KOPT-K1 (cell line): Measurements from ENCODE around the gene TNNT2.

Experiments used
- H3K27ac ChIP-seq: fragments of 200-600 bp; sonication (generic); 2 replicates; pipeline ENCODE4 v1.5.1; 2016; ENCODE audit warnings: antibody characterized with exemption, mild to moderate bottlenecking, low read depth, low read length; ENCODE audit not compliant: poor library complexity, severe bottlenecking
- H3K36me3 ChIP-seq: fragments of 200-600 bp; sonication (generic); 2 replicates; pipeline ENCODE4 v1.5.1; 2017; ENCODE audit warnings: antibody characterized with exemption, mild to moderate bottlenecking, low read length, moderate library complexity; ENCODE audit not compliant: insufficient read depth
- H3K9me3 ChIP-seq: fragments of 200-600 bp; sonication (generic); 2 replicates; pipeline ENCODE4 v1.5.1; 2017; ENCODE audit warnings: antibody characterized with exemption, low read length, mild to moderate bottlenecking; ENCODE audit not compliant: insufficient read depth, poor library complexity, severe bottlenecking

Gene TNNT2

DNA sequence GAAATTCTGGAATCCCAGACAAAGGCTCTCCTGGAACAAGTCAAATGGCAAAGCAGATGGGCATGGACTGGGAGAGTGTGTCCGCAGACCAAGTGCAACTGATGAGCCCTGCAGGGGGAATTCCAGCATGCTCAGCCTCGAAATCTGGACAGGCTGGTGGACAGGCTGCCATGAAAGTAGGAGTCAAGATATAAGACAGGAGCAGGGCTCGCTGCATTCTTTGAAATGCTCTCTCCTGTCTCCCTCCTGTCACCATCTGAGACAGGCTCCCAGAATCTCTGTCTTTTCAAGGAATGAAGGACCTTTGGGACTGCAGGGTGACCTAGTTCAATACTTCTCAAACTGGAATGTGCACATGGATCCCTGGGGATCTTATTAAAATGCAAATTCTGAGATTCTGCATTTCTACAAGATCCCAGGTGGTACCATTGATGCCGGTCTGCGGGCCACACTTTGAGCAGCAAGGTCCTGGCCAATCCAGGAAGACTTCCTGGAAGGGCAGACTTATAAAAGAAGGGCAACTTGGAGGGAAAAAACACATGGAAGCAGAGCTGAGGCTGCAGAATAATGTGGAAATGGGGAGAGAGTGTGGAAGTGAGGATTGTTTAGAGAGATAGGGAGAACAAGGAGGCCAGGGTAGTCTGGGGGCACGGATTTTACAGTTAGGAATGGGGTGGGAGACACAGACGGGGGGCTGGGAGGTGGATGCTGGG is 29.8 kb downstream of the TNNT2 start:
- Histone ChIP-seq H3K9me3 (no peaks in the 10 kb centered on the region), H3K27ac (no peak overlapping the region), H3K36me3 (no peaks in the 10 kb centered on the region)

GRCh38 chr1:201346987-201347386 is 30.5 kb downstream of the TNNT2 start:
- no peak overlapping the region for H3K27ac ChIP-seq
- no peaks in the 10 kb centered on the region for H3K36me3 ChIP-seq
- H3K9me3 ChIP-seq: peaks cover 3% of the 10 kb centered on the region

DNA sequence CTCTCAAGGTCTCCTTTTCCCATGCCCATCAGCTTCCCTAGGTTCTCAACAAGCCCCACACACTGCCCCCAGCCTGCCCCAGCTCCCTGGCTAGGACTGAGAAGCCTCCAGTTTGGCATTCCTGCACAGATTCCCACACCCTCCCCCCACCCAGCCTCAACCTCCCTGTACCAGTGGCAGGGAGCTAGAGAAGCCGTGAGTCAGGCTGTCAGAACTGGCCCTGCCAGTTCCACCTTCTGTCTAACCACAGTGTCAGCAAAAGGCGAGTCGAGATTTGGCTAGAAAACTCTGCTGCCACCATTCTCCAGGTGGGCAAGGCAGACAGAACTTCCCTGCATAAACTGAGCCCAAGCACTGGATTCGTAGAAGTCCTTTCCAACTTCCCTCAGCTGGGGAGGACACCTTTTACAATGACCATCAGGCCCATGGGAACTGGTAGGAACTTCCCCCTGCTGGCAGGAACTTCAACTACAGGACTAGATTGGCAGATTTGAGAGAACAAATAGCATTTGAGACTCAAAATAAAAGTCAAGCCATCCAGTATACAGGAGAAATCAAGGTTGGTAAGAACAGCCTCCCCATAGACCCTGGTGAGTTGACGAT is 31.0 kb downstream of the TNNT2 start:
- peaks cover 5% of the 10 kb centered on the region for H3K9me3 ChIP-seq
- H3K27ac ChIP-seq: no peak overlapping the region
- no peaks in the 10 kb centered on the region for H3K36me3 ChIP-seq

GRCh38 chr1:201345081-201345355 is 32.5 kb downstream of the TNNT2 start:
- Histone ChIP-seq H3K36me3 (no peaks in the 10 kb centered on the region), H3K9me3 (peaks cover 5% of the 10 kb centered on the region), H3K27ac (peak overlapping the region; percentile 19)

- H3K27ac ChIP-seq: peak overlapping the region; percentile 19
- no peaks in the 10 kb centered on the region for H3K36me3 ChIP-seq
- H3K9me3 ChIP-seq: peaks cover 5% of the 10 kb centered on the region
Observed at GRCh38 chr1:201344206-201345080, 33.0 kb downstream of the TNNT2 start.

DNA sequence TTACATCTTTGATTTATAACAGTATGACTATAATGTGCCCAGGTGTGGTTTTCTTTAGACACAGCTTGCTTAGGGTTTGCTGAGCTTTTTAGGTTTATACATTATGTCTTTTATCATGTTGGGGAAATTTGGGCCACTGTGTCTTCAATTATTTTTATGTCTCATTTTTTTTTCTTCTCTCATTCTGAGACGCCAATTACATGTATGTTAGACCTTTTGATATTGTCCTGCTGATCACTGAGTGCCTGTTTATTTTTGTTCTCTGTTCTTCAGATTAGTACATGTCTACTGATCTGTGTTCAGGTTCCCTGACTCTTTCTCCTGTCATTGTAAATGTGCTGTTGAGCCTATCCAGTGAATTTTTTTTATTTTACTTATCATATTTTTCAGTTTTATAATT is 36.1 kb downstream of the TNNT2 start:
- peaks cover 5% of the 10 kb centered on the region for H3K9me3 ChIP-seq
- H3K27ac ChIP-seq: no peak overlapping the region
- H3K36me3 ChIP-seq: no peaks in the 10 kb centered on the region

DNA sequence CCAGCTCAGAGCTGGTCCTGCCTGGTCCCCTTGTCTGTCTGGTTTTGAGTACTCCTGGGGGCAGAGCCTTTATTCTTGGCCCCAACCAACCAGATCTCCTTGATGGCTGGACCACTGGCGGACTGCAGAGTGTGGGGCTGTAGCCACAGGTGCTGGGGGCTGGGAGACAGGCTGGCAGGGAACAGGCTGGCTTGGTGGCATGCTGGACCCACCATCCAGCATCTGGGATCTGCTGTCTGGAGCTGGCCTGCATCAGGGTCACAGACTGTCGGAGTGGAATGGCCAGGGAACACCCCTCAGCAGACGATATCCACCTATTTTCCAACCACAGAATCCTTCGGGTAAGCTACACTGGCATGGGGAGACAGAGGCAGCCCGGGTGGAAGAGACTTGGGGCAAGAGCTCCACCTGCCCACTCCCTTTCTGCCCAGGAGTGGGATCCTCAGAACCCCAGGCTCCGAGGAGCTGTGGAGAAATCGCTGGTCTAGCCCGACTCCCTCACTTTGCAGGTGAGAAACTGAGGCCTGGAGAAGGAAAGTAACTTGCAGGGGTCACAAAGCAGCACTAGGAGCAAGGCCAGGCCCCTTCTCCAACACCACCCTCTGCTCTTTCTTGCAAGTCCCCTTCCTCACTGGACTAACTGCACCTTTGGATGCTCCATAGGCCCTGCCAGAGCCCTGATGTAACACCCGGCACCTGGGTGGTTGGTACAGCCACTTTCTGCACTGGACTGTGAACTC is 40.6 kb downstream of the TNNT2 start:
- no peak overlapping the region for H3K27ac ChIP-seq
- no peaks in the 10 kb centered on the region for H3K36me3 ChIP-seq
- peaks cover 1% of the 10 kb centered on the region for H3K9me3 ChIP-seq

DNA sequence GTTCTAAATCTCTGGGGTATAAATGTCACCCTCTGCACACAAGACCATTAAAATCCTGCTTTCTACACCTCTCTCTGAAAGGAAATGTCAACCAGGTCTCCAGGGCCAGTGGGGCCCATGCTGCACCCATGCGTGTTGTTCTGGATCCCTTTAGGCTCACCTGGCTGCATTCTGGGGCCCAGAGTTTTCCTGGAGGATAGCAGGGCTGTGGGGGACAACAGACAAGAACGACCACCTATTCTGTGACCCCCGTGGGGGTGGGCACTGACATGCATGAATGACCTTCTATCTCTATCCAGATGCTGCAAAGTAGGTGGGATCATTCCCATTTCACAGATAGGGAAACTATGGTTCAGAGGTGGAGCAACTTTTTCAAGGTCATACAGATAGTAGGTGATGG is 41.6 kb downstream of the TNNT2 start:
- H3K27ac ChIP-seq: no peak overlapping the region
- H3K9me3 ChIP-seq: no peaks in the 10 kb centered on the region
- no peaks in the 10 kb centered on the region for H3K36me3 ChIP-seq

DNA sequence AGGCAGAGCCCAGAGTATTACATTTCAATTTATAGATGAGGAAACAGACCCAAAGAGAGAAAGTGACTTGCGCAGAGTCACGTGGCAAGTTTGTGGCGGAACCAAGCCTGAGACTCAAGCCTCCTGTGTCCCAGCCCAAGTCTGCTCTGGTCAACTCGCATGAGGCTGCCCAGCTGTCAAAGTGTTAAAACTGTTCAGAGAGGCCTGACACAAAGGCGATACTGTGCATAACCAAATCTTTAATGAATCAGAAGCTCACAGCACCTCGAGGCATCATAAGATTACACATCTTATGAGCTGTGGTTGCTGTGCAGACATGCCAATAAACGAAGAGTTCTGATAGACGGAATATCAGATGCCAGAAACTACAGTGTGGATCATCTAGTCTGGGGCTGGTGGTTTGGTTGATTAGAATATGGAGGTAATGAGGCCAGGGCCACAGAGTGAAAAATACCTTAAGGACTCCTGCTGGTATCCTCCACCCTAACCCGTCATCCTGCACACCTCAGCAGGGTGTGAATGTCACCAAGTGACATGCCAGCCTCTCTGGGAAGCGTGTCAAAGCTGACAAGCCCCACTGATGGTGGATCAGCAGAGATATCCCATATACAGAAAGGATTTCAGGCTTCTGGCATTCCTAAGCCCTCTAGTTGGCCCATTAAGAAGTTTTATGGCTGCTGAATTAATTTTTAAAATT is 42.2 kb downstream of the TNNT2 start:
- no peak overlapping the region for H3K27ac ChIP-seq
- no peaks in the 10 kb centered on the region for H3K36me3 ChIP-seq
- H3K9me3 ChIP-seq: no peaks in the 10 kb centered on the region

DNA sequence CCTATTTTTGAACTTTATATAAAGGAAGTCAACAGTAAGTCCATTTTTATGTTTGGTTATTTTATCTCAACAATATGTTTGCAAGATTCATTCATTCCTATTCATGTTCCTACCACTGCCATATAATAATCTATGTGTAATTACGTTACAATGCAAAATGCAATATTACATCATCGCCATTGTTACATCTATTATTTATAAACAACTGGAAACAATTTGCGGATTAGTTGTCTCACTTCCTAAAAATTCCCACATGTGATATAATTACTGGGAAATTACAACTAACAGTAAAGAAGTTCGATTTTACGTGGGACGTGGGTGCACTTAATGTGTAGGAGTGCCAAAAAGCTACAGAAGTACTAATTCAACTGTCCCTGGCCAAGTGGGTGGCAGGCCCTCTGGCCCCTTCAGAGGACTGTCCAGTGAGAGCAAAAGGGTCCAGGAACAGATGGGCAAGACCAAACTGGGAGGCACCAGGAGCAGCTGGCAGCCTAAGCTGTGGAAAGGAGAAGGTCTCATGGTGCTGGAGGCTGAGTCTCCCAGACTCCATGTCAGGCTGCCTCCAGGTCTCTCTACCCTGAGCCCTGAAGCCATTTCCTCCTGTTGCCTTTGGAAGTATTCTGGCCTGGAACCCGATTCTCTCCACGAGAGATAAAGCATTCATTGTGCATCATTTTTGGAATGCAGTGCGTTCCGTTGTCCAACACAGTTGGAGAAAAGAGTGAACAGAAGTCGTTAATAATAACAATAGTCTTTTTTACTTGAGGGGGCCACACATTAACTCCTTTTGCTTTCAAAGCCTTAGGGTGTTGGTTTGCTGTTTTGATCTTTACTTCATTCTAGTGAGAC is 42.9 kb downstream of the TNNT2 start:
- Histone ChIP-seq H3K27ac (no peak overlapping the region), H3K36me3 (no peaks in the 10 kb centered on the region), H3K9me3 (no peaks in the 10 kb centered on the region)

GRCh38 chr1:201332616-201333335 is 44.7 kb downstream of the TNNT2 start:
- no peaks in the 10 kb centered on the region for H3K9me3 ChIP-seq
- no peaks in the 10 kb centered on the region for H3K36me3 ChIP-seq

DNA sequence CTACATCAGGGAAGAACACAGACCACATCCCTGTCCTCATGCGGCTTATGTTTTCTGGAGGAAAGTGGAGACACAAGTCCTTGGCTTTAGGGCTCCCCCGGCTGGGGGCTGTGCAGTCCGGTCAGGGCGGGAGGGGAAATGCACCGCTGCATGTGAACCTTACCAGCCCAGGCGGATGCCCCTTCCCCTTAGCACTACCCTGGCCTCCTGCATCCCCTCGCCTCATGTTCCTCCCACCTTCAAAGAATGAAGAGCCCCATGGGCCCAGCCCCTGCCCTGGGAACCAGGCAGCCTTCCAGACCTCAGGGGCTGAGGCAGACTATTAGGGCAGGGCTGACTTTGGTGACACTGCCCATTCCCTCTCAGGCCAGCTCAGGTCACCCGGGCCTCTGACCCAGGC is 45.5 kb downstream of the TNNT2 start:
- H3K36me3 ChIP-seq: no peaks in the 10 kb centered on the region
- H3K9me3 ChIP-seq: no peaks in the 10 kb centered on the region

More at GRCh38 chr1:201332616-201333335, 44.7 kb downstream of the TNNT2 start:
- no peak overlapping the region for H3K27ac ChIP-seq

GRCh38 chr1:201331166-201331565 is 46.3 kb downstream of the TNNT2 start:
- Histone ChIP-seq H3K36me3 (no peaks in the 10 kb centered on the region), H3K27ac (no peak overlapping the region), H3K9me3 (no peaks in the 10 kb centered on the region)

More for the DNA sequence above, 45.5 kb downstream of the TNNT2 start:
- H3K27ac ChIP-seq: no peak overlapping the region
